Dermis microvascular lymphatic vessel endothelial cell (primary cell): ENCODE data around the gene RNF141. TPM values are rescaled to one million over a fixed set of nuclear protein-coding genes. Genes with fewer than 3 reads are reported as not detected.

Experiments used
- DNase-seq, 2 donors: peaks; one replicate each; pipeline versions ENCODE4 v3.0.0 to v3.0.0-alpha.2; 2010; ENCODE audit warnings: low read depth in 2 of 2
- total RNA-seq: library from RNA; depleted of rRNA; stranded (reverse); fragments of >200 nt; gene quantifications from 2 replicates; pipeline ENCODE4 v1.2.1, GENCODE V29; 2014

Gene RNF141, protein sequence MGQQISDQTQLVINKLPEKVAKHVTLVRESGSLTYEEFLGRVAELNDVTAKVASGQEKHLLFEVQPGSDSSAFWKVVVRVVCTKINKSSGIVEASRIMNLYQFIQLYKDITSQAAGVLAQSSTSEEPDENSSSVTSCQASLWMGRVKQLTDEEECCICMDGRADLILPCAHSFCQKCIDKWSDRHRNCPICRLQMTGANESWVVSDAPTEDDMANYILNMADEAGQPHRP
- 38.0 and 48.9 TPM in 2 replicates for total RNA-seq

DNA sequence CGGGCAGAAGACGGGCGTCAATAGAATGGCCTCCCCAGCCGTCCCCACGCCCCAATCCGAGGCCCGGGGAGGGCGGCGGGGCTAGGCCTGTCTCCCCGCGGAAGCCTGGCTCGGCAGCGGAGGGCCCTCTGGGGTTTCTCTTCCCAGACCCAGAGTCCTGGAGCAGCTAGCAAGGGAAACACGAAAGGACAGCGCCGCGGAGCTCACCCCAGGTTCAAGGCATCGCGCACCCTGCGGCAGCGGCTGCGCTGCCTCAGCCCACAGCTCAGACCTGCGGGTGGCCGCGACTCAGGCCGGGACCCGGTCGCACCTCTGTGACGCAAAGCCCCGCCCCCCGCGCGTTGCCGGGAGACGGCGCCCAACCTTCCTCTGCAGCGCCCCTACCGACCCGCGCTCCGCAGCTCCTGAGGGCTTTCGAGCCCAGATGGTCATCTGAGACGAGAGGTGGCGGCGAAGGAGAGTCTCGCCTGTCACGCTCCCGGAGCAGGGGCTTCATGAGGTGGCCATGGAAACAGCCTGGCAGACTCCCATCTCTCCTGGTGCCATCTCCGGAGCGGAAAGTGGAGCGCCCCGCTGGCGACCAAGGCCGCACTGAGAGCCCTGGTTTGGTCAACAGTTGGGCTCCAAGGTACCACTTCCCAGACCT is at the start of gene RNF141:
Gene RNF141, minus strand, starts transcription at position 273 of the 646 bp plus-strand sequence. CDS start 7,029 bp downstream, outside the sequence.
- peak; percentile 73 to 93 for DNase-seq

GRCh38 chr11:10590218-10590915 is 49.4 kb upstream of the RNF141 start:
- DNase-seq: no peak

DNA sequence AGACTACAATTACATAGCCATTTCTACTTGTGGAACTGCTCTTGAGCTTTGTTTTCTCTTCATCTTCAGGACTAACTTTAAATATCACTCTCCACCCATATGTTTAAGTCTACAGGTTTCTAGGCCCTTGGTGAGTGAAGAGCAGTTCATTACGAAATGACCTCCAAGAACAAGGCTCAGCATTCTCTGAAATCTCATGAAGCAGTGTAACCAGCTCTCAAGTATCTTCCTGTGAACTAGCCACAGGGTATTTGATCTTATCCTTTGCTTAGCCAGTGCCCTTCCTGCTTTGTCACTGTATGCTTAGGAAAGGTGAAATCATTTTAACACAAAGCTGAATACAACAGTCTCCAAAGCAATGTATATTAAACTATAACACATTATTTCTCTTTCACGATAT is 47.9 kb upstream of the RNF141 start:
- DNase-seq: no peak

DNA sequence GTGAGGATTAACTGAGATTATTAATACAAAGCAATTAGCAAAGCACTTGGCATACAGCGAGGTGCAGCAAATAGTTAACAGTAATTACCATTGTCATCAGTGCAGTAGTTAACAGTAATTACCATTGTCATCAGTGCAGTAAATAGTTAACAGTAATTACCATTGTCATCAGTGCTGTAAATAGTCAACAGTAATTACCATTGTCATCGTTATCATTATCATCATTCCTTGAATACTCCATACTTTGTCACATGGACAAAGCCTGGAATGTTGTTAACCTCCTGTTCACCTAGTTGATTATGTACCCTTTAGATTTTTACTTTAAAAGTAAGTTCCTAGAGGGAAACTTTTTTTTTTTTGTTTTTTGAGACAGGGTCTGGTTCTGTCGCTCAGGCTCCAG is 47.0 kb upstream of the RNF141 start:
- no peak for DNase-seq

GRCh38 chr11:10587388-10587787 is 46.4 kb upstream of the RNF141 start:
- DNase-seq: no peak

DNA sequence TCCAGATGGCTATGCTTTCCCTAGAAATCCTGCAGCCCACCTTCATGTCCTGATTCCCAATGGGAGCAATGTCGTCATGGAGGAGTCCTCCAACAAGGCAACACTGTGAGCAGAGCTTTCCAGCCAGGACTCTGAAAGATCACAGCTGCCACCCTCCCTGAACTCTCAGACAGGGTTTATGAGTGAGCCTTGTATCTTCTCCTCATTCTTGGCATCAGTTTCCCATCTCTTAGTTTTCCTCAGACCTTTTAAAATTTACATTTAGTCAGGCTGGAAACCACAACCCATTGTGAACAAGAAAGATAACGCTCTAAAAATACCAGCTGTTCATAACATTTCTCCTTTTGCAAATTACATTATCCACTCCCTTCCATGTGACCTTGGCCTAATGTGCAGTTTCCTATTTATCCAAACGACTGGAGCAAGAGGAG is 43.1 kb upstream of the RNF141 start:
- peak; percentile 73 to 86 for DNase-seq

DNA sequence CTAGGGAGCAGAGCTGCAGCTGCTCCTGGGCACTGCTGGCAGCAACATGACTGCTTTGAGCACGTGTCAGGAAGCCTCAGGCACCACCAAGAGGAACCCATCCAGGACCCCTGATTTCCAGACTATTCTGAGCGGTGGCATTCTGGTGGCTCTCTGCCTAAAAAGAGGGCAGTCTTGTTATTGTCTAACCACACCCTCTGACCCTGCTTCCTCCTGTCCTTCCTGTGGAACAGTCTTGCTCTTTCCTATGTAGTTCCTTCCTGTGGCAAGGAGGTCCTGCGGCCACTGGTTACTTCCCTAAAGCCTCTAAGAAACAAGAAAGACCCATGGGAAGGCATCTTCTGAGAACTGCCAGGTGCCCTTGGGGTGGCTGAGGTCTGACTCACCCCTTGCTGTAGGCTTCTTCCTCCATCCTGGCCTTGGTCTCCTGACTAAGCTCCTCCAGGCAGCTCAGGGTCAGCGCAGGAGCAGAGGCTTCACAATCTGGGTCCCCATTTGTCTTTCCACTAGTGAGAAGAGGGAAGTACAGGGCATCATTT is 40.6 kb upstream of the RNF141 start:
- DNase-seq: peak in 1 of 2 donors; percentile 60

- DNase-seq: peak; percentile 94
These were observed 39.6 kb upstream of the RNF141 start for GRCh38 chr11:10580623-10581022.

DNA sequence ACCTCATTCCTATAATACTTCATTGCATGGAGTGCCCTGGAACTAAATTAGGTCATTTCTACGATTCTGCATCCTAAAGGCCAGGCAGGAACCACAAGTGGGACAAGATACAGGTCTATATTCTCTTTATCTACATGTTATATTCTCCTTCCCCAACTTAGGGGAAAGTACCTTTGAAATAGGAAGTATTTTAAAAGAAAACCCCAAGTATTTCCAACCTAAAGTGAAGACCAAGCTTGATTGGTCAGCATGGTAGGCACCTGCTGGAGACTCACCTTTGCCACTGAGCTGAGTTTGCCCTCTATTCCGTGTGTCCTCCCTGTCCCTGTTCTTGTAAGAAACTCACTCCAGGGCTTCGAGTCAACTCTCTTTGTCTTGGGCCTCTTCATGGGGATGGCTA is 38.7 kb upstream of the RNF141 start:
- DNase-seq: no peak

DNA sequence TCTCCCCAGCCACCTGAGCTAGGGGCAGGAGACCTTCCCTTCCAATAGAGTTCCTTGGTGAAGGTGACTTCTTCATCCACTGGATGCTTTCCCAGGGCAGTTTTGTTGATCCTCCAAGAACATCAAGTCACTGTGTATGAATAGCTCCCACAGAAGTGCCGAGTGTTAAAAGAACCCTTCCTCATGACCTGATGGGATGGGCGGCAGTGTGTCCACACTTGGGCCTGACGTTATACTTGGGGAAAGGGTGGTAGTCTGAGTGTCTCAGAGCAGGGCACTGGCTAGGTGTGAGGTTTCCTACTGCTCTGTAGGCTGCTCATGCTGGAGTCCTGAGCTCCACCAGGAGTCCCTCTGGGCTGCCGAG is 35.0 kb upstream of the RNF141 start:
- no peak for DNase-seq

GRCh38 chr11:10575346-10576034 is 34.5 kb upstream of the RNF141 start:
- no peak for DNase-seq

- peak in 1 of 2 donors; percentile 81 for DNase-seq
These were observed 32.6 kb upstream of the RNF141 start for GRCh38 chr11:10573556-10573955.

- DNase-seq: no peak
These were observed 32.0 kb upstream of the RNF141 start for GRCh38 chr11:10573028-10573427.

GRCh38 chr11:10572533-10572932 is 31.5 kb upstream of the RNF141 start:
- no peak for DNase-seq

DNA sequence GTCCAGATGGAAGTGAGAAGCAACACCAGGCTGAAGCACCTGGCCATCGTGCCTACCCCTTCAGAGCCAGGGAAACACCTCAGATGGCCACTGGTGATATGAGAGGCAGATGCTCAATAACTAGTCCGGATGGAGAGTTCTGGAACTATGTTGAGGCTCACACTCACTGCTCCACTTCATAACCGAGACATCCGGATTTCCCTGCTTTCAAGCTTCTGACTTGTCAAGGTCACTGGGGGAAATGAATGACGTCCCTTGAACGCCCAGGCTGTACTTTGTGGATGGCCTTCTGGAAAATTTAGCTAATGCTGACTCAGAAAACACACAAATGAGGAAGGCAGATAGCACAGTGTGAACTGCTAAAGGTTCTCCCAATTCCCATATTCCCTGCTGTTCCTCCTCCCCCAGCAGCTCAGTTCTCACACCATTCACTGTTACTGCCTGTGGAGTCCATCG is 27.5 kb upstream of the RNF141 start, which contains the start of gene LYVE1:
Gene LYVE1, minus strand, starts transcription at position 180 of the 456 bp plus-strand sequence. Its CDS starts 133 bp downstream, at position 47.
- DNase-seq: peak; percentile 83 to 89

DNA sequence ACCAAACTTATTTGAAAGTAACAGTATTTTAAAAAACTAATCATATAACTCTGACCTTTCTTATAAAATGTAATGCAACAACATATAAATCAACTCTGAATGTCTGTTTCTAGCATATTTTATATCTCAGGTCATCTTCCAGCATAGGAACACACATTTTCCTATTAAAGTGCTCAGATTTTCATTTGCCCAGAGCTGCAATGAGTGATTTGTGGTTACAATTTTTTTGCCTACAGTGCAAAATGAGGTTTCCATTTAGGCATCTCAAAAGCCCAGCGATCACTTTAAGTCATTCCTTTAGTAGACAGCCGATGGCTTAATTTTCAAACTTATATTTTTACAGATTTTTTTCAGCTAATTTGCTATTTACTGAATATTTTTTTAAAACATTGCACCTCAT is 26.5 kb upstream of the RNF141 start:
- no peak for DNase-seq

DNA sequence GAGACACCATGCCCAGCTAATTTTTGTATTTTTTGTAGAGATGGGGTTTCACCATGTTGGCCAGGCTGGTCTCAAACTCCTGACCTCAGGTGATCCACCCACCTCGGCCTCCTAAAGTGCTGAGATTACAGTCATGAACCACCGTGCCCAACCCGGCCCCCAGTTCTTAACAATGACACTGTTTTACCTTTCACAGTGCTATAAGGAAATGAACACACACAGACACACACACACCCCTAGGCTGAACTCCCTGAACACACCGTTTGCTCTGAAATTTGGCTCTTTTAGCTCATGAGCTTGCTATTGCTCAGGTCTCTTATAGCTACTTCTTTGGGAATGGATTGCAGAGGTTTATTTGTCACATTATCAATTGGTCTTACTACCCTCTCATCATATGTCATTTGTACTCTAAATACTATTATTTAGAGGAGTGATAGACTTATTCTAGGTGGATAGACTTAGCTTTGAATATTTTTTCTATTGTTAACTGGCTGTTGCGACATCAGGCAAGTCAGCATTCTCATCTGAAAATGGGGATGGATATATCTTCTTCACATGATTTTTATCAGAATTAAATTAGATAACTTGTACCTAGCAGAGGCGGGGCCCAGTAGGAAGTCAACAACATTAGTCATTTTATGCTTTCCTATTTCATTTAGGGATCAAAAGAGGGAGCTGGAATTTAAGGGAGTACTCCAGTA is 25.4 kb upstream of the RNF141 start:
- no peak for DNase-seq

DNA sequence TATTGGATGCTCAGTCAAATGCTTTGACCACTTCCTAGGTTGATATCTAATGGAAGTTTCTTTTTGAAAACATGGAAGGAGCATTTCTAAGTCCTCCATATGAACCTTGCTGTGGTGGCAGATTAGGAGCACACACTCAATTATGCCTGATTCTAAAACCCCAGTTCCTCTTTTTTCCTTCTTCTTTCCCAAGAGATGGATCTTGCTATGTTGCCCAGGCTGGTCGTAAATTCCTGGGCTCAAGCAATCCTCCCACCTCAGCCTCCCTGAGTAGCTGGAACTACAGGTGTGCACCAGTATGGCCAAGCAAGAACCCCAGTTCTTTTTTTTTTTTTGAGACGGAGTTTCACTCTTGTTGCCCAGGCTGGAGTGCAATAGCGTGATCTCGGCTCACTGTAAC is 24.5 kb upstream of the RNF141 start:
- no peak for DNase-seq

- peak in 1 of 2 donors; percentile 56 for DNase-seq
These were observed 23.8 kb upstream of the RNF141 start for GRCh38 chr11:10564696-10565318.

DNA sequence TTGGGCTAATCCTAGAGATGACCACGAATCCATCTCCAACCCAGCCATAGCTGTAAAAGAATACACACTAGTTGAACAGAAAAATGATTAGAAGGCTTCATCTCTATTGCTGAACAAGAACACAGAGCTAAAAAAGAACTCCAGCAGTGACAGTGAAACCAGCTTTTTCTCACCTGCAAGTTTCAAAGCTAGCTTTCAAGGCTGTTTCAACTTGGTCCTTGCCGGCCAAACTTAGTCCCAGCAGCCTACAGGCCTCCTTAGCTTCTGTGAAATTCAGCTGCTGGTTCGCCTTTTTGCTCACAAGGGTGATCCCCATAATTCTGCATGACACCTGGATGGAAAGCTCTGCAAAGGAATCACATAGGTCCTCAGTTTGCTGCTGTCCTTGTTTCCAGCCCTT is 23.0 kb upstream of the RNF141 start:
- no peak for DNase-seq
